Parathyroid adenoma (tissue), 2 donors: ENCODE data around the gene USP13.

Source experiments
- H2AFZ ChIP-seq: fragments of 300-600 bp; sonication (generic); one replicate; pipeline ENCODE4 v1.7.0; 2017; ENCODE audit warnings: antibody characterized with exemption, mild to moderate bottlenecking
- H3K27ac ChIP-seq: fragments of 300-600 bp; sonication (generic); one replicate; pipeline ENCODE4 v1.7.0; 2017
- H3K27me3 ChIP-seq: fragments of 300-600 bp; sonication (generic); one replicate; pipeline ENCODE4 v1.7.0; 2017; ENCODE audit warnings: low read length; ENCODE audit not compliant: control insufficient read depth, insufficient read depth
- H3K36me3 ChIP-seq: fragments of 300-600 bp; sonication (generic); one replicate; pipeline ENCODE4 v1.7.0; 2017; ENCODE audit warnings: low read length; ENCODE audit not compliant: control insufficient read depth, insufficient read depth
- H3K4me1 ChIP-seq: fragments of 300-600 bp; sonication (generic); one replicate; pipeline ENCODE4 v1.7.0; 2017; ENCODE audit warnings: control low read depth
- H3K4me2 ChIP-seq: fragments of 300-600 bp; sonication (generic); one replicate; pipeline ENCODE4 v1.7.0; 2017; ENCODE audit warnings: low read length
- H3K4me3 ChIP-seq: fragments of 300-600 bp; sonication (generic); one replicate; pipeline ENCODE4 v1.7.0; 2017; ENCODE audit warnings: low read depth, low read length
- H3K79me2 ChIP-seq: fragments of 300-600 bp; sonication (generic); one replicate; pipeline ENCODE4 v1.7.0; 2017; ENCODE audit warnings: control low read depth
- H3K9ac ChIP-seq: fragments of 300-600 bp; sonication (generic); one replicate; pipeline ENCODE4 v1.7.0; 2017; ENCODE audit warnings: mild to moderate bottlenecking
- H3K9me3 ChIP-seq: fragments of 300-600 bp; sonication (generic); one replicate; pipeline ENCODE4 v1.7.0; 2017; ENCODE audit warnings: low read length; ENCODE audit not compliant: control insufficient read depth
- CTCF ChIP-seq: fragments of 300-600 bp; sonication (generic); IDR thresholded peaks from one replicate; pipeline ENCODE4 v1.7.0; 2017; ENCODE audit warnings: antibody characterized with exemption, mild to moderate bottlenecking
- donor health status: primary hyperparathyroidism.

Gene USP13

GRCh38 chr3:179734497-179735281, 81.8 kb downstream of the USP13 start:
- H3K4me2 ChIP-seq = no peak overlapping the region
- H2AFZ ChIP-seq = no peak overlapping the region
- H3K27ac ChIP-seq = no peak overlapping the region
- H3K27me3 ChIP-seq = no peaks in the 10 kb centered on the region
- no peaks in the 10 kb centered on the region for H3K36me3 ChIP-seq
- TF ChIP-seq CTCF = no peak
- H3K4me3 ChIP-seq = no peak overlapping the region
- no peak overlapping the region for H3K9ac ChIP-seq
- no peaks in the 10 kb centered on the region for H3K4me1 ChIP-seq
- H3K9me3 ChIP-seq = no peaks in the 10 kb centered on the region
- H3K79me2 ChIP-seq = no peaks in the 10 kb centered on the region

- H3K36me3 ChIP-seq = no peaks in the 10 kb centered on the region
- TF ChIP-seq CTCF = no peak
- no peak overlapping the region for H2AFZ ChIP-seq
- H3K79me2 ChIP-seq = no peaks in the 10 kb centered on the region
- no peaks in the 10 kb centered on the region for H3K4me1 ChIP-seq
- no peak overlapping the region for H3K4me2 ChIP-seq
- no peak overlapping the region for H3K9ac ChIP-seq
- no peaks in the 10 kb centered on the region for H3K27me3 ChIP-seq
- no peaks in the 10 kb centered on the region for H3K9me3 ChIP-seq
- H3K27ac ChIP-seq = no peak overlapping the region
- H3K4me3 ChIP-seq = no peak overlapping the region
These were observed 82.5 kb downstream of the USP13 start for GRCh38 chr3:179735321-179735720.

- no peaks in the 10 kb centered on the region for H3K27me3 ChIP-seq
- no peaks in the 10 kb centered on the region for H3K36me3 ChIP-seq
- no peaks in the 10 kb centered on the region for H3K9me3 ChIP-seq
- no peak overlapping the region for H3K27ac ChIP-seq
- no peak overlapping the region for H2AFZ ChIP-seq
- no peak for TF ChIP-seq CTCF
- no peaks in the 10 kb centered on the region for H3K79me2 ChIP-seq
- H3K4me2 ChIP-seq = no peak overlapping the region
- H3K4me3 ChIP-seq = no peak overlapping the region
- no peak overlapping the region for H3K9ac ChIP-seq
- no peaks in the 10 kb centered on the region for H3K4me1 ChIP-seq
These were observed 86.2 kb downstream of the USP13 start for GRCh38 chr3:179738998-179739397.

- Histone ChIP-seq H3K9ac (no peak overlapping the region), H3K9me3 (no peaks in the 10 kb centered on the region), H2AFZ (no peak overlapping the region), H3K36me3 (no peaks in the 10 kb centered on the region), H3K79me2 (no peaks in the 10 kb centered on the region), H3K4me3 (no peak overlapping the region), H3K27me3 (no peaks in the 10 kb centered on the region), H3K4me1 (no peaks in the 10 kb centered on the region), H3K27ac (no peak overlapping the region), H3K4me2 (no peak overlapping the region)
- no peak for TF ChIP-seq CTCF
These were observed 87.2 kb downstream of the USP13 start for GRCh38 chr3:179739816-179740594.
